ENCODE measurements around the gene CALM1.

The CALM1 gene

DNA sequence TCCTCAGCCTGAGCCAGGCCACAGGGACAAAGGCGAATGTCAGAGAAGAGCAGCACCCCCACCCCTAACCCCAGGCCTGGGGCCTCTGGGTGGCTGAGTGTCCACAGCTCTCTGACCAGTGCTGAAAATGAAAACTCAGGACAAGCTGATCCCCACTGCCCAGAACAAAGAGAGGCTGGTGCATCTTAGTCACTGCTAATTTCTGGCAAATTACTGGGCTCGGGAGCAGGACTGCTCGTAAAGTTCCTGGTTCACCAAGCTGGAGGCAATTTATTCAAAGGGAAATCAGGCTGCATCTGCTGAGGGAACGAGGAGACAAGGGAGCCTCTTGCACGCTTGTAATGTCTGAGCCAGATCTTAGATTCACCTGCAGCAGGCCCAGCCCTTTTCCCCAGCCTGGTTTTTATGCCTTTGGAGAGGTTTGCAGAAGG is 43.2 kb downstream of the CALM1 start:
- H3K4me3 Mint-ChIP-seq = no peak overlapping the region
- H3K4me1 Mint-ChIP-seq = peaks cover 6% of the 10 kb centered on the region
- no peaks in the 10 kb centered on the region for H3K9me3 Mint-ChIP-seq
- no peaks in the 10 kb centered on the region for H3K36me3 Mint-ChIP-seq
- DNase-seq (ENCODE audit: low spot score in 2 of 2) (no peak), ATAC-seq (no peak)
- no peak overlapping the region for H3K27ac Mint-ChIP-seq

DNA sequence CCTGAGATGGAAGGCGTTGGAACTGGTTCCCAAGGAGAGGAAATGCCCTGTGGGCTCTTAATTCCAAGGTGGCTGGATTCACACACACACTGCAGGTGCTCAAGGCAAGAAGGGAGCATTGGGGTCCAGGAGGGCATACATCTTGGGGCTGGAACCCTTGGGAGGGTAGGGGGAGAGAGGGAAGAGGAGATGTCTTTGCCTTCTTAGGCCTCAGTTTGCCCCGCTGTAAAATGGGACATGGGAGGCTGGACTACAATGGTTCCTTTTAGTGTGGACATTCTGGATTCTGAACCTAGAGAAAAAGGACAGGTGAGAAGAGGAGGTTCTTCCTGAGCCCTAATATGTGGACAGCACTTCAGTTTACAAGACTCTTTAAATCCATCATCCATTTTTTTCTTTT is 43.8 kb downstream of the CALM1 start:
- Mint-ChIP-seq H3K36me3 (no peaks in the 10 kb centered on the region), H3K4me3 (no peak overlapping the region), H3K9me3 (no peaks in the 10 kb centered on the region), H3K4me1 (peaks cover 6% of the 10 kb centered on the region), H3K27ac (no peak overlapping the region)
- DNase-seq (ENCODE audit: low spot score in 2 of 2) = no peak
- no peak for ATAC-seq

DNA sequence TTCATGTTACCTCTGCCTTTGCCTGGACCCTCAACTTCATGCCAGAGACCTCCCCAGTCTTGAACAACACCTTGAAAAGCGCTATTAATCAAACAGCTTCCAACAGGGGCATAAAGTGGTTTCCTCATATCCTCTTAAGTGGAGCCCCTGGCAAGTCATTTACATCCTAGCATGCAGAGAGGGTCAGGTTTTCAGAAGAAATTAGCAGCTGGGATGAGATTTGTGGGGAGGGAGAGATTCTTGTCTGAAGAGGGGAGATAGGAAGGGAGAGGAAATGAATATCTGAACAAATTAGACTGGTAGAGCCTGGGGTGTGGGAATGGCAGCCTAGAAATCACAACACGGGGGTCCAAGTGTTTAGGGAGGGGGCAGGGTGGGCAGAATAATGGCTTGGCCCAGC is 45.6 kb downstream of the CALM1 start:
- Mint-ChIP-seq H3K27ac (no peak overlapping the region), H3K4me3 (no peak overlapping the region), H3K36me3 (no peaks in the 10 kb centered on the region), H3K9me3 (no peaks in the 10 kb centered on the region), H3K4me1 (peaks cover 6% of the 10 kb centered on the region)
- ATAC-seq (no peak), DNase-seq (ENCODE audit: low spot score in 2 of 2) (no peak)

DNA sequence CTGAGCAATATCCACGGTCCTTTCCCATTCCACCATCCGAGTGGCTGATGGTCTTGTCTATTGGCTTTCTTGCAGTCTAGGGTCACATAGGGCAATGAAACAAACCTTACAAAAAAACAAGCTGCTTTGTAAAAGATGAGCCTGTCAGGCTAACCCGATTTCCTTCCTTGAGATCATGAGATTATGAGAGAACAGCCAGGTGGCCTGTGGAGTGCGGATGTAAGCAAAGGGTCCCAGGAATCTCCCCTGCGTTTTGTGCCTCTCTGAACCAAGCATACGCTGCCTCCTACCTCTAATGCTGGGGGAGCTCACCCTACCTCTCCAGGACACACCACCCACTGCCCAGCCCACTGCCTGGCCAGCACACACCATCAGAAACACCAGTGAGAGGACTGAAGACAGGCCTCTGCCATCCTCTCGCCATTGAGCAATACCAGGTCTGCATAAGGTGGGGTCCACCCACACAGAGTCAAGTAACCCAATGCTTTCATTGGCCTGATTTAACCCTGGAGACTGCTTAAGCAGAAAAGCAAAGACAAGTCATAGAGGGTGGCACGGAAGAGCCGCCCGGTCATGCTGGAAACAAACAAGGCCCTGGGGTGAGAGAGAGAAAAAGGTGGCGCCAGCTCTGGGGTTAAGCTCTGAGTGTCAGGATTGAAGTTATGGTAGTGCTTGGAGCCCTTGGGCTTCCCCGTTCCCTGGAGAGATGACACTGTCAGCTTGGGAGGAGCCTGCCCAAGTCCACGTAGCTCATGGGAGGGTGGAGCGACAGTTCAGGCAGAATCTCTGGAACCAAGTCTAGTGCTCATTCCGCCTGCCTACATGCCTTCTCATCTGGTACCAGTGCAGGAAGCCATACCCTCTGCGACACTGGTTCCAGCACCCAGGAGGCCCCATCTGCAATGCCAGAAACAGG is 46.6 kb downstream of the CALM1 start:
- Mint-ChIP-seq H3K9me3 (no peaks in the 10 kb centered on the region), H3K36me3 (no peaks in the 10 kb centered on the region), H3K4me3 (no peak overlapping the region), H3K27ac (no peak overlapping the region), H3K4me1 (peaks cover 6% of the 10 kb centered on the region)
- DNase-seq (ENCODE audit: low spot score in 2 of 2) = no peak
- ATAC-seq = no peak

DNA sequence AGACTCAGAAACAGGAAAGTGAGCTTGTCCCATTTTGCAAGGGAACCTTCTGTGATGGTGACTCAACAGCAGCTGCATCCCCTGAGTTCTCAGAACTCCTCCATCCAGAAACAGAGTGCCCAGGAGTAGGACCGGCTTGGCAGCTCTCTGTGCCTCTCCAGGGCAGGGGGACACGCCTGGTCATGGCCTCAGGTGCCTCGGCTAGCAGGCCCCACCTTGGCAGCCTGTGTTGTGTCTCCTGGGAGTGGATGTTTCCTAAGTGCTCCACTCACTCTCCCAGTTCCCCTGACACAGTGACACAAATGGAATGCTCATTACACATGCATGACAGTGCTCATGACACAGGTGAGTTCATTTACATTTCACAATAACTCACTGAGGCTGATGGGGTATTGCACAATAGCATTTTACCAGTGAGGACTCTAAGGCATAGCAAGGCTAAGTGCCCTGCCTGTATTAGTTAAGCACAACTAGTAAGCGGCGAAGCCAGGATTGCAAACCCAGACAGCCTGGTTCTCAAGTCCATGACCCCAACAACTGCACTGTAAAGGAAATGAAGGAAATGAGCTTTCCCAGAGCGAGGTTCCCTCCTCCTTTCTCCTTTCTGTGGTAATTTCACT is 47.4 kb downstream of the CALM1 start:
- H3K4me3 Mint-ChIP-seq = no peak overlapping the region
- peak; percentile 43 for ATAC-seq
- DNase-seq (ENCODE audit: low spot score in 2 of 2) = no peak
- H3K9me3 Mint-ChIP-seq = no peaks in the 10 kb centered on the region
- no peak overlapping the region for H3K27ac Mint-ChIP-seq
- H3K4me1 Mint-ChIP-seq = peaks cover 6% of the 10 kb centered on the region
- H3K36me3 Mint-ChIP-seq = no peaks in the 10 kb centered on the region

DNA sequence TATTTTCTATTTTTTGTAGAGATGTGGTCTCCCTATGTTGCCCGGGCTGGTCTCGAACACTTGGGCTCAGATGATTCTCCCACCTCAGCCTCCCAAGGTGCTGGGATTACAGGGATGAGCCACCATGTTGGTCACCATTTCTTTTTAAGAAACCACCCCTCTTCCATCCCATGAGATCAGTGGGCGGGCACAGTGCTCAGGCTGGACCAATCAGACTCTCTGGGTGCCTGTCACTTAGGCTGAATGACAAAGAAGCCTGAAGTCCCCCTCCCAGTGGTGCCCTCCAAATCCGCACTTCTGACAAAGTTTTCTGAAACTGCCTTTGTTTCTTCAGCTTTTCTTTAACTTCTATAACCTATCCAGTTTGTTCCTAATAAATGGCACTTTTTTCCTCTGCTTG is 48.2 kb downstream of the CALM1 start:
- DNase-seq (ENCODE audit: low spot score in 2 of 2) (no peak), ATAC-seq (no peak)
- Mint-ChIP-seq H3K36me3 (no peaks in the 10 kb centered on the region), H3K4me3 (no peak overlapping the region), H3K9me3 (no peaks in the 10 kb centered on the region), H3K4me1 (peaks cover 6% of the 10 kb centered on the region), H3K27ac (no peak overlapping the region)

DNA sequence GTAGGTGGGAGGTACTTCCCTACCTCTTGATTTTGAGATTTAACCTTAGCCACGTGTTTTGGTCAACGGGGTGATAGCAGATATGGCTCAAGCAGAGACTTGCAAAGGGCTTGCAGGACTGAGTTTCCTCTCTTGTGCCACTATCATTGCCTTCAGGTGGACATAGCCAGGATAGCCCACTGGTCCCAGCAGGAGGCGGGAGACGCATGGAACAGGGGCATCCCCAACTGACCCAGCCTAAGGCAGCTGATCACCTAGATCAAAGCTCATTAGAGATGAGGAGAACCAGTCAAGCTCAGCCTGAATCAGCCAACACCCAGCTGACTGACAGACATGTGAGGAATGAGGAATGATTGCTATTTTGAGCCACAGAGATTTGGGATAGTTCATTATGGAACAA is 49.6 kb downstream of the CALM1 start:
- no peak overlapping the region for H3K4me3 Mint-ChIP-seq
- no peak overlapping the region for H3K27ac Mint-ChIP-seq
- no peaks in the 10 kb centered on the region for H3K36me3 Mint-ChIP-seq
- no peak for DNase-seq (ENCODE audit: low spot score in 2 of 2)
- H3K4me1 Mint-ChIP-seq = peaks cover 6% of the 10 kb centered on the region
- ATAC-seq = no peak
- H3K9me3 Mint-ChIP-seq = no peaks in the 10 kb centered on the region

DNA sequence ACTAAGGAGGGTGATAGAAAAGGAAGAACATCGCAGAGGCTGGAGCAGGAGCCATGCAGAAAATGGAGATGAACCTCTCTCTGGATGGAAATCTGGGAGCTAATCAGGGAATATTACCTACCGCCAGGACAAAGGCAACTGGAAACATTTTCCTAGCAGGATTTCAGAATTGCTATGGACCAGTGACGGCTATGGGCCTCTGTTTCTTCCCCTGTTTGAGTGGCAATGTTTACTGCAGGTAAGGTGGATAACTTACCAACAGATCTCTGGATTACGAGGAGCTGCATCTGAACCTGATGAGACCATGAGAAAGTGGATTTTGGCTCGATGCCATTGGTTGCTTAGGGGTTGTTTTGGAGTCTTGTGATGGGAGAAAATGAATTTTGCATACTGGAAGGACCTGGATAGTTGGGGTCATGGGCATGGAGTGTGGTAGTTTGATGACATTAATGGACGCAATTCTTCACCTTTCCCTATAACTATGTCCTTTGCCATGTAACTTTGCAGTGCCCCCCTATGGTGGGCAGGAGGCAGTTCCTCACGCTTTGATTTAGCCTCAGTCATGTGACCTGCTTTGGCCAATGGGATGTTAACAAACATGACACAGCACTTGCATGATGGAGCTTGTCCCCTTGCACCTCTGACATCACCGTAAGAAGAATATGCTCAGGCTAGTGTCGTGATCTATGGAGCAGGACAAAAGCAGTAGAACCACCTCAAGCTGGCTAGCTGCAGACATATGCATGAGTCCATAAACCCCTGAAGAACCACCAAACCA is 51.1 kb downstream of the CALM1 start:
- no peak overlapping the region for H3K4me3 Mint-ChIP-seq
- H3K36me3 Mint-ChIP-seq = no peaks in the 10 kb centered on the region
- H3K9me3 Mint-ChIP-seq = no peaks in the 10 kb centered on the region
- no peak for ATAC-seq
- peaks cover 15% of the 10 kb centered on the region for H3K4me1 Mint-ChIP-seq
- no peak for DNase-seq (ENCODE audit: low spot score in 2 of 2)
- no peak overlapping the region for H3K27ac Mint-ChIP-seq

DNA sequence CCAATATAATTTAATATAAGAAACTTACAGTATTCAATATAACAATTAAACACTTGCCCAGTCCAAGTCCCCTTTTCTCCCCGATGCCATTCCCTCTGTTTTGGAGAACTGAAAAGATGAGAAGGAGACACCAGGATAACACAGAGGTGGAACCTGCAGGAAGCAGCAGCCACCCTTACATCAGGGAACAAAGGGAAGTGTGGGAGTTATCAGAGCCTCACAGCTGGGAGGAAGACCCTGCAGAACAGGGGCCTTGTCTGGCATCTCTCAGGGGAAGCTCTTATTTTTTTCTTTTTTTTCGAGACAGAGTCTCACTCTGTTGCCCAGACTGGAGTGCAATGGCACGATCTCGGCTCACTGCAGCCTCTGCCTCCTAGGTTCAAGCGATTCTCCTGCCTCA is 52.6 kb downstream of the CALM1 start:
- H3K4me3 Mint-ChIP-seq = no peak overlapping the region
- peaks cover 16% of the 10 kb centered on the region for H3K4me1 Mint-ChIP-seq
- no peaks in the 10 kb centered on the region for H3K36me3 Mint-ChIP-seq
- DNase-seq (ENCODE audit: low spot score in 2 of 2) (no peak), ATAC-seq (no peak)
- H3K27ac Mint-ChIP-seq = no peak overlapping the region
- H3K9me3 Mint-ChIP-seq = no peaks in the 10 kb centered on the region

DNA sequence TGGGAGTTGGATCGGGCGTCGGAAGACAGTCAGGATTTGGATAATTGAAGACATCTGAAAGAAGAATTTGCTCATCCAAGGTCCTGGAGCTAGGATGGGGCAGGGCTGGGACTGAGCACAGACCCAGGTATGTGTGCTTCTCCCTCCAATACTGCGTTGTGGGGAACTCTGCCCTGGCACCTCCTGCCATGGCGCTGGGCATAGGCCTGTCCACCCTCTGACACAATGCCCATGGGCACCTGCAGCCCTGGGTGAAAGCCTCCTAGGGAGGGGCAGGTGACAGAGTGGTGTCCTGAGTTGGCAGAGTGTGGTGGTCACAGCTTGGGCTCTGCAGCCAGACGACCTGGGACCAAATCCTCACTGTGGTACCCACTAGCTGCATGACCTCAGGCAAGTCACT is 53.3 kb downstream of the CALM1 start:
- no peak overlapping the region for H3K27ac Mint-ChIP-seq
- no peak overlapping the region for H3K4me3 Mint-ChIP-seq
- DNase-seq (ENCODE audit: low spot score in 2 of 2) (no peak), ATAC-seq (no peak)
- no peaks in the 10 kb centered on the region for H3K36me3 Mint-ChIP-seq
- H3K4me1 Mint-ChIP-seq = peaks cover 11% of the 10 kb centered on the region
- no peaks in the 10 kb centered on the region for H3K9me3 Mint-ChIP-seq

DNA sequence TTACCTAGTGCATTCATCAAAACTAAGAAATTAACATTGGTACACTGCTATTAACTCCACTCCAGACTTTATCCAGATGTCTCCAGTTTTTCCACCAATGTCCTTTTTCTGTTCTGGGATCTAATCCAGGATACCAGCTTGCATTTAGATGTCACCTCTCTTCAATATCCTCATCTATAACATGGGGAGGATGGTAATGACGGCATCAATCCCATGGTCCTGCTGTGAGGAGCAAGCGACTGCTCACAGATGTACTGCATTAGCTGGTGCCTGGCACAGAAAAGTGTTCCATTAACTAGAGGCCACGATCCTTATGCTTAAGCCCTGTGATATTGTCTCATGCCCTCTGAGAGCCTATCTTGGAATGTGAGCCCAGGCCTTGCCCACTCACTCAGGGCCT is 53.8 kb downstream of the CALM1 start:
- Mint-ChIP-seq H3K4me1 (peaks cover 11% of the 10 kb centered on the region), H3K27ac (no peak overlapping the region), H3K4me3 (no peak overlapping the region), H3K36me3 (no peaks in the 10 kb centered on the region), H3K9me3 (no peaks in the 10 kb centered on the region)
- no peak for ATAC-seq
- DNase-seq (ENCODE audit: low spot score in 2 of 2) = no peak

DNA sequence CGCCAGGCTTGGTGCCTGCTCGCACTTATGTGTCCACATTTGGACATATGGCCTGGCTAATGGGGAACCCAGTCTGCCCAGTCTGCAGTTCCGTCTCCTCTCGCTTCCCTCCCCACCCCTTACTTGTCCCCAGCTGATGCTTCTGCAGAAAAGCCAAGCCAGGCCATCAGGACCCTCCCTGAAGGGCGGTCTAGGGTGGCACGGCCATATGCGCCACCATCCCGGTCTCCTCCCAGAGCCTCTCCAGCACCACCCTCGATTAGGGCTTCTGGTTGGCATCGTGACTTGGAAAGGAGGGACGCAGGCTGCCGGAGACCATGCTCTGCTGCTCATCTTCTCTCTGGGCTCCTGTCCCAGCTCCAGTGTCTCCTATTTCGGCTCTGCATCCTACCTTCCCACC is 54.6 kb downstream of the CALM1 start:
- H3K27ac Mint-ChIP-seq = no peak overlapping the region
- H3K4me3 Mint-ChIP-seq = no peak overlapping the region
- peaks cover 11% of the 10 kb centered on the region for H3K4me1 Mint-ChIP-seq

DNA sequence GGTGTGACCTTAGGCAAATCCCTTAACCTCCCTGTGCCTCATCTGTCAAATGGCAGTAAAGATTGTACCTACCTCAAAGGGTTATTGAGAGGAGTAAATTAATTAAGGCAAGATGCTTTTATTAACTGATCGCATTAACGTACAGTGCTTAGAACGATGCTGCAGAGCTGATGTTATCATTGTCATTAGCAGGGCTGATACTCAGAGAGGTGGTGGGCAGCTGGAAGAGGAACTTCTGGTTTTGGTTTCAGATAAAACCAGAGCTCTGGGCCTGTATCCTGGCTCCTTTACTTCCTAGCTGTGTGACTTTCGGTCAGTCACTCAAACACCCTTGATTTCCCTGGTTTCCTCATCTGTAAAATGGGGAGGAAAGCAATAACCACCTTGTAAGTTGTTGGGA is 55.1 kb downstream of the CALM1 start:
- no peak for DNase-seq (ENCODE audit: low spot score in 2 of 2)
- ATAC-seq = no peak
- Mint-ChIP-seq H3K27ac (peak overlapping the region; percentile 54), H3K4me3 (no peak overlapping the region), H3K9me3 (no peaks in the 10 kb centered on the region), H3K4me1 (peaks cover 11% of the 10 kb centered on the region), H3K36me3 (no peaks in the 10 kb centered on the region)

More for the DNA sequence above, 54.6 kb downstream of the CALM1 start:
- H3K9me3 Mint-ChIP-seq = no peaks in the 10 kb centered on the region
- H3K36me3 Mint-ChIP-seq = no peaks in the 10 kb centered on the region
- ATAC-seq = no peak
- DNase-seq (ENCODE audit: low spot score in 2 of 2) = no peak

DNA sequence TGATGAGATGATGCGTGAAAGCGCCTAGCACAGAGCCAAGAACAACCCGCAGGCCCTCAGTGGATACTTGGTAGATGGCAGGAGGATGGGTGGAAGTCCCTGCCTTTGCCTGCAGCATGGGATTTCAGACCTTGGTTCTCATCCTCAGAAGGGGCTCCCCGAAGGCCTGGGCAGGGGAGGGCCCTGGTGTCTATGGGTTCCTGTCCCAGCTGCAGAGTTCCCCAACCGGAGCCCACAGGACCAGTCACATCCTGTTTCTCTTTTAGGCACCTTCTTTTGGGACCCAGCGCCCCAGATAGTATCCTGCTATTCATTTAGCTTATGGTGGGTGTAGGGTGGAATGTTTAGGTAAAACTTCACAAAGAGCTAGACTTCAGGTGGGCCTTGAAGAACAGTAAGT is 55.5 kb downstream of the CALM1 start:
- ATAC-seq = peak; percentile 53

DNA sequence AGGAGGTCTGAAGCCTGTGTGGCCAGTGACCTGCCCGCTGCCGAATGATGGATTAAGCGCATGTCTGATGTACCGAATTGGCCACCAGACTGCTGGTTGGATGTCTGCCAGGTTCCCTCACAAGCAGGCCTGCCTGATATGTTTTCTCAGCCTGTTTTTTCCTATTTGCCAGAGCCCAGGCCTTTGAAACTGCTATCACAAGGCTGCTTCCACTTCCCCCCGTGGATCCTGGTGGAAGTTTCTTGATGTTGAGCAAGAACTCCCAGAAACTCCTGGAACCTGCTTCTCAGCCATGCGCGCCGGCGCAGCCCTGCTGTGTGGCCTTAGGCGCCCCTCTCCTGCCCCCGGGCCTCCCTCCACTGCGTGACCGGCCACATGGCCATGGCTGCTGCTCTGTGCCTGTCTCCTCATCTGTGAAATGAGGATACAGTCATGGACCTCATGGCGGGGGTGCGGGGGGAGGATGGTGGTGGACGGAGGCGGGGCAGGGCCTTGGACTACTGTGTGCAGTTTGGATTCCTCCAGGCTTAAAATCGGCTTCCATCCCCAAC is 56.6 kb downstream of the CALM1 start:
- H3K36me3 Mint-ChIP-seq = no peaks in the 10 kb centered on the region
- H3K4me1 Mint-ChIP-seq = peaks cover 11% of the 10 kb centered on the region
- no peaks in the 10 kb centered on the region for H3K9me3 Mint-ChIP-seq
- no peak overlapping the region for H3K4me3 Mint-ChIP-seq
- DNase-seq (ENCODE audit: low spot score in 2 of 2) (no peak), ATAC-seq (no peak)
- H3K27ac Mint-ChIP-seq = no peak overlapping the region

More for the DNA sequence above, 55.5 kb downstream of the CALM1 start:
- H3K36me3 Mint-ChIP-seq = no peaks in the 10 kb centered on the region
- DNase-seq (ENCODE audit: low spot score in 2 of 2) = no peak
- H3K4me3 Mint-ChIP-seq = no peak overlapping the region
- H3K4me1 Mint-ChIP-seq = peaks cover 11% of the 10 kb centered on the region
- no peaks in the 10 kb centered on the region for H3K9me3 Mint-ChIP-seq
- peak overlapping the region; percentile 54 for H3K27ac Mint-ChIP-seq
